SK-N-DZ (cell line): ENCODE data around the gene COPA.
A peak's percentile ranks its signal among the peaks of the same experiment; 100 is the strongest.

Experiments used
- DNase-seq: peaks from one replicate; pipeline ENCODE4 v3.0.0-alpha.2; 2015; ENCODE audit warnings: low spot score

Gene COPA

DNA sequence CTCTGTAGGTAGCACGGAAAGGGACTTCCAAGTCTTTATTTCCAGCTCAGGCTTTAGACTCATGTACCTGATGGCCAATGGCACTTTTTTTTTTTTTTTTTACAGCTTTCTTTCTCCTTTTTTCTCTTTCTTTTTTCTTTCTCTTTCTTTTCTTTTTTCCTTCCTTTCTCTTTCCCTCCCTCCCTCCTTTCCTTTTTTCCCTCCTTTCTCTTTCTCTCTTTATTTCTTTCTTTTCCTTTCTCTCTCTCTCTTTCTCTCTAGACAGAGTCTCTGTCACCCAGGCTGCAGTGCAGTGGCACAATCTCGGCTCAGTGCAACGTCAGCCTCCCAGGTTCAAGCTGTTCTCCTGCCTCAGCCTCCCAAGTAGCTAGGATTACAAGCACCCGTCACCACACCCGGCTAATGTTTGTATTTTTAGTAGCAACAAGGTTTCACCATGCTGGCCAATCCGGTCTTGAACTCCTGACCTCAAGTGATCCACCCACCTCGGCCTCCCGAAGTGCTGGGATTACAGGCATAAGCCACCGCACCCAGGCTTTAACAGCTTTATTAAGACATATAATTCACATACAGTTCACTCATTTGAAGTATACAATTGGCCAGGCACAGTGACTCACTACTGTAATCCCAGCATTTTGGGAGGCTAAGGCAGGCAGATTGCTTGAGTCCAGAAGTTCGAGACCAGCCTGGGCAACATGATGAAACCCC is 75.6 kb downstream of the COPA start:
- no peak for DNase-seq

DNA sequence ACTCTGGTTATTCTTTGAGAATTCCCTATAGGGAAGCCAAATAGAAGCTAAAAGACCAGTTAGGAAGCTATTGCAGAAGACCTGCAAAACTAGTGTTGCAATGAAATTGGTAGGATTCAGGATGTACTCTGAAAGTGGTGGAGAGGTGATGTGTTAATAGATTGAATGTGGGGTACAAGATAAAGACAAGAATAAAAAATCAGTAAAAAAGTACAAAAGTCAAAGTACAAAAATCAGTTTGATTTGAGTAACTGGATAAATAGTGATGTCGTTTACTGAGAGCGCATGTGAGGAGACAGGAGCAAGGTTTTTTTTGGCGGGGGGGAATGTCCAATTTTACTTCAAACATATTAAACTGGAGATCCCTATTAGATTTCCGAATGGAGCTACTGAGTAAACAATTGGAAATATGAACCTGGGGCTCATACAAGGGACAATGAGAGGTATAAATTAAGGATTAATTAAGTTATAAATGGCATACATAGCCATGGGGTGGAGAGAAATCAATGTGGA is 78.2 kb downstream of the COPA start:
- no peak for DNase-seq

GRCh38 chr1:160261893-160262794 is 80.9 kb downstream of the COPA start, which contains the start of gene DCAF8:
Gene DCAF8, minus strand, starts transcription at chr1:160262549. Its CDS starts 18,541 bp downstream, at chr1:160244008.
- peak; percentile 96 for DNase-seq

- DNase-seq = no peak
Measured at GRCh38 chr1:160261556-160261892, 81.5 kb downstream of the COPA start.

GRCh38 chr1:160260406-160261382 is 82.4 kb downstream of the COPA start:
- DNase-seq = no peak

DNA sequence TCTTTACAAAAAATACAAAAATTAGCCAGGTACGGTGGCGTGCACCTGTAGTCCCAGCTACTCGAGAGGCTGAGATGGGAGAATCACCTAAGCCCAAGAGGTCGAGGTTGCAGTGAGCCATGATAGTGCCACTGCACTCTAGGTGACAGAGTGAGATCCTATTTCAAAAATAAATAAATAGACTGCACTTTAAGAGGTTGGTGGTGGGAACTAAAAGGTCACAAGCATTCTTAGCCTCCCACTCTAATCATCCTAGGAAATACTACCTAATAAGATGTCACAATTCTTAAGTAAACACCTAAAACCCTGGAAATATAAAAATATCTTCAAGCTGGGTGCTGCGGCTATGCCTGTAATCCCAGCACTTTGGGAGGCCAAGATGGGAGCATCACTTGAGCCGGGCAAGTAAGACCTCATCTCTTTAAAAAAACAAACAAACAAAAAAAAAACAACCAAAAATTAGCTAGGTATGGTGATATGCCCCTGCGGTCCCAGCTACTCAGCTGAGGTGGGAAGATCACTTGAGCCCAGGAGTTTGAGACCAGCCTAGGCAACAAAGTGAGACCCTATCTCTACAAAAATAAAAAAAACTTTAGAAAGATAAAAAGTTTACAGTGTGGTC is 84.8 kb downstream of the COPA start:
- no peak for DNase-seq

DNA sequence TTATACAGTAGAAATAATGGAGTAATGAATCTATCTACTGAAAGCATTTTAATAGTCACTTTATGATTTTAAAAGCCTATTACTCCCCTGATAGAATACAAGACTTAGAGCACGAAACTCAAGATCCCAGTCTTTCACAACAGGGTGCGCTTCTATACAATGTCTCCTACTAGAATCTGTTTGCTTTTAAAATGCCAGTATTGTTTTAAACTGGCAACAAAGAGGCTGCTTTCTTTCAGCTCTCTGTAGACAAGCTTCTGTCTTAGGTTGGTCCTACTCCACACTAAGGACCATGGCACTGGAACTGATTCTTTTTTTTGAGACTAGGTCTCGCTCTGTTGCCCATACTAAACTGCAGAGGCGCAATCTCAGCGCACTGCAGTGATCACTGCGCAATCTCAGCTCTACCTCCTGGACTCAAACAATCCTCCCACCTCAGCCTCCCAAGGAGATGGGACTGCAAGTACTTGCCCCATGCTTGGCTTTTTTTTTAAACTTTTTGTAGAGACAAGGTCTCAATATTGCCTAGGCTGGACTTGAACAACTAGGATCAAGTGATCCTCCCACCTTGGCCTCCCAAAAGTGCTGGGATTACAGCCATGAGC is 85.5 kb downstream of the COPA start:
- DNase-seq = no peak

GRCh38 chr1:160256396-160257046 is 86.5 kb downstream of the COPA start:
- no peak for DNase-seq

- DNase-seq = no peak
Measured at GRCh38 chr1:160255781-160256300, 87.2 kb downstream of the COPA start.

- peak; percentile 69 for DNase-seq
Measured at GRCh38 chr1:160251687-160252526, 91.1 kb downstream of the COPA start.

DNA sequence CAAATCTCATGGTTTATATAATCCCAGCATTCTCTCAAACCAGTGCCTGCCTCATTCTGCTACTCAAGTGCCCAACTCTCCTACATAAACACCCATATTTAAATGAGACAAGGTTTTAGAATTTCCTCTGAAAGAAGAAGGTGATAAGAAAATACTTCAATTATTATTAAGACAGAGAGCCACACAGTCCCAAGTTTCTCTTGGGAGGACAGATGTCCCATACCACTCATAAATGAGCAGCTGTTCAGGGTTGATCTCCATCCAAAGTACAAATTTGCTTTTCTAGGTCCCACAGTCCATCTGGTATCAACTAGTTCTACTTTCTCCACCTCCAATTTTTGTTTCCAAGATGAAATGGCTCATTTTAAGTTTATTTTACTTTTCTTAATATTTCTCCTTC is 92.0 kb downstream of the COPA start:
- no peak for DNase-seq

DNA sequence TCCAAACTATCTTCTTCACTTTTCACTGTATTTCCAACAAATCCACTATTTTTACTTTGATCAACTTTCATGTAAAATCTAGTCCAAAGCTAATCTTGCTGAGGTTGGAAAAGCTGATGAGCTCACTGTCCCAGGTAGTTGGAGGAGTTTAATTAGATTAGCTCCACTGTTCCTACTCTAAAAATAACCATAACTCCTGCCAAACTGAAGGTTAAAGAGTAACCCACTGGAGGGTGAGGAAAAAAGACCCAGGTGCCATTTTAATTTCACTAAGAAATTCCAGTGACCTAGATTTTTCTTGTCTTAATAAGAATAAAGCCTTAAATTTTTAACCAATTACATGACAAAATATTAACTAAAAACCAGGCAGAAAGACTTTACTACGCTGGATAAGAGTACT is 96.0 kb downstream of the COPA start:
- no peak for DNase-seq

DNA sequence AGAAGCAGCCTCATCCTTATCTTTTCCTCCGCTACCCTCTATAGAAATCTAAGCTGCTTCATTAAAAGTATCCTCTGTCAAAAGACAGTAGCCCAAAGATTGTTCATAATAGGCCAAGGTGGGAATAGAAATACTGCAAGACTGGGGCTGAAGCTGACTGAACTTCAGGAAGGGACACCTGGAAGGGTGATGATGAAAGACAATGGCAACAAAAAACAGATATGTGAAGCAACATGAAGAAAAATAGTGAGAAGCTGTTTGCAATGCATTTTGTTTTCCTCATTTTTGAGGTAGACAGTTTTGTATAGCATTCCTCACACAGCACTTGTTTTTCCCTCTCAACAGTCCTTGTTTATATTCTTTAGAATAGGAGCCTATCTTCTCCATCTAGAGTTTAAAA is 97.6 kb downstream of the COPA start:
- no peak for DNase-seq

DNA sequence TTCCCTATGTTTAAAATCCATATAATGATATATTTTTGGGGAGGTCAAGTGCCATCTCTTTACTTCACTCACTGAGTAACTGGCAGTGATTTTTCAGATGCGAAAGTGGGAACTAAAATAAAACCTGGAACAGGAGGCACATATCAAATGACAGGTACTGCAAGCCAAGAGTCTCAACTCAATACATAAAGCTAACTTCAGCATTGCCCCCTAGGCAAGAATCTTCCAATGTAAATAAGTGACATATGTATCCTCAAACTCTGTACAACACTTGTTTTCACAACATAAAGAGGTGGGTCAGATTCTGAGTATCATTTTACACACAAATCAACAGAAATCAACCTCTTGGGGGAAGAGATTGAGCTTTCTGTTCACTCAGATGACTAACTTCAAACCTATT is 98.8 kb downstream of the COPA start:
- DNase-seq = no peak

- DNase-seq = no peak
Measured at GRCh38 chr1:160243767-160244166, 99.3 kb downstream of the COPA start.

GRCh38 chr1:160239582-160240299 is 103.3 kb downstream of the COPA start:
- no peak for DNase-seq
